ENCODE data around the gene SLC6A13. TPM values are rescaled to one million over a fixed set of nuclear protein-coding genes. Genes with fewer than 3 reads are reported as not detected.
"Not testable (repeated sequence)": the region's sequence is repeated elsewhere in the genome, so short reads cannot be mapped to it uniquely, and the experiment has no call there.

SLC6A13 gene
- total and polyA plus RNA-seq, 3 donors from 2014 or later = 3.5 to 12.5 (median 4.7) TPM

GRCh38 chr12:218728-219590 is 43.7 kb downstream of the SLC6A13 start:
- TF ChIP-seq POLR2A (IDR thresholded peaks at IDR 0.05) = no peak
- TF ChIP-seq CTCF (IDR thresholded peaks at IDR 0.05) = no peak
- Histone ChIP-seq H3K4me3 (no peak overlapping the region), H3K27ac (no peak overlapping the region), H3K4me1 (no peaks in the 10 kb centered on the region), H3K9me3 (no peaks in the 10 kb centered on the region), H3K27me3 (no peaks in the 10 kb centered on the region), H3K36me3 (ENCODE audit: low read depth, missing control alignments) (no peaks in the 10 kb centered on the region)
- WGBS, 2 donors = 85 to 89% methylated on average over 28 to 30 of the region's 30 CpGs
- no peak for DNase-seq
- intact Hi-C loops (cut with DNase I; ENCODE audit: low total_unique reads) = no loop called here

- Histone ChIP-seq H3K36me3 (ENCODE audit: low read depth, missing control alignments) (no peaks in the 10 kb centered on the region), H3K27ac (no peak overlapping the region), H3K4me1 (no peaks in the 10 kb centered on the region), H3K4me3 (no peak overlapping the region), H3K9me3 (no peaks in the 10 kb centered on the region), H3K27me3 (no peaks in the 10 kb centered on the region)
- TF ChIP-seq POLR2A (IDR thresholded peaks at IDR 0.05) (no peak), CTCF (IDR thresholded peaks at IDR 0.05) (no peak)
- WGBS, 2 donors = 89 to 100% methylated on average over 4 to 5 of the region's 5 CpGs
- DNase-seq = no peak
- intact Hi-C loops (cut with DNase I; ENCODE audit: low total_unique reads) = no loop called here
These were observed 44.4 kb downstream of the SLC6A13 start for GRCh38 chr12:218221-218620.

- WGBS, 2 donors = 74 to 76% methylated on average over 6 of the region's 6 CpGs
- DNase-seq = not testable (repeated sequence)
These were observed 45.6 kb downstream of the SLC6A13 start for GRCh38 chr12:217029-217428.

DNA sequence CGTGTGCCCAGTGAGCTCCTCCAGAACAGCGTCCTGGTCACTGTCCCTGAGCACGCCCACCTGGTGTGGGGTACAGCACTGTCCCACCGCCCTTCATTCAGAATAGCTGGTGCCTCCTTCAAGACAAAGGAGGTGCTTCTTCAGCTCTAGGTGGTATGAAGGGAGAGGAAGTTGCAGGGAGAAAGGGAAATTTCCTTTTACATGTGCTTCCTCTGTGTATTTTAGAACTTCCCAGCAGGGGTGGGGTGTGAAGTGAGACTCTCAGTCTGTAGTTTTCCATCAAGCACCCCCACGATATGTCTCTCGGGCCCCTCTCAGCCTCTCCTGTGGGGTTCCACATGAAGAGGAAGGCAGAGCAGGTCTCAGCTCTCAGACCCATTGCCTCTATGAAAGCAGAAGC is 47.5 kb downstream of the SLC6A13 start:
- intact Hi-C loops (cut with DNase I; ENCODE audit: low total_unique reads) = no loop called here
- TF ChIP-seq CTCF (IDR thresholded peaks at IDR 0.05) = no peak
- TF ChIP-seq POLR2A (IDR thresholded peaks at IDR 0.05) = no peak
- 92 to 100% methylated on average over 4 to 6 of the region's 6 CpGs for WGBS, 2 donors

More at GRCh38 chr12:217029-217428, 45.6 kb downstream of the SLC6A13 start:
- H3K4me3 ChIP-seq; H3K36me3 ChIP-seq (ENCODE audit: low read depth, missing control alignments); H3K27me3 ChIP-seq; H3K27ac ChIP-seq; intact Hi-C loops (cut with DNase I; ENCODE audit: low total_unique reads); H3K4me1 ChIP-seq; H3K9me3 ChIP-seq: not testable (repeated sequence)

GRCh38 chr12:214003-214741 is 48.5 kb downstream of the SLC6A13 start, which contains the start of gene SLC6A12:
TSS of gene SLC6A12 (minus strand) at chr12:214157. CDS start at chr12:209986, 4,171 bp downstream.
- intact Hi-C loops (cut with DNase I; ENCODE audit: low total_unique reads) = no loop called here
- Histone ChIP-seq H3K9me3 (no peaks in the 10 kb centered on the region), H3K27me3 (no peaks in the 10 kb centered on the region), H3K36me3 (ENCODE audit: low read depth, missing control alignments) (no peaks in the 10 kb centered on the region), H3K4me3 (no peak within 1 kb of the TSS), H3K27ac (no peak within 1 kb of the TSS), H3K4me1 (no peaks in the 10 kb centered on the region)
- no peak for TF ChIP-seq CTCF (IDR thresholded peaks at IDR 0.05)
- no peak for TF ChIP-seq POLR2A (IDR thresholded peaks at IDR 0.05)
- DNase-seq = no peak
- 66 to 68% methylated on average over 14 of the region's 14 CpGs for WGBS, 2 donors

More for the DNA sequence above, 47.5 kb downstream of the SLC6A13 start:
- no peaks in the 10 kb centered on the region for H3K27me3 ChIP-seq
- H3K9me3 ChIP-seq = no peaks in the 10 kb centered on the region
- no peak for DNase-seq
- no peak overlapping the region for H3K27ac ChIP-seq
- no peaks in the 10 kb centered on the region for H3K36me3 ChIP-seq (ENCODE audit: low read depth, missing control alignments)
- no peak overlapping the region for H3K4me3 ChIP-seq
- H3K4me1 ChIP-seq = no peaks in the 10 kb centered on the region
